ENCODE results near the gene ZNF134.

- TF ChIP-seq POLR2A (IDR thresholded peaks at IDR 0.05; ENCODE audit: low read depth, low read length) (no peak), POLR2AphosphoS5 (IDR thresholded peaks at IDR 0.05; ENCODE audit: low read depth, low read length) (no peak), TAF1 (IDR thresholded peaks at IDR 0.05; ENCODE audit: borderline replicate concordance, low read depth, low read length) (no peak)
Measured at GRCh38 chr19:57656346-57656745, 42.3 kb downstream of the ZNF134 start.
